GM23248 (cell line): ENCODE data around the gene TIPARP.

Experiments
- EZH2 ChIP-seq: fragments of 200-600 bp; sonication (generic); IDR thresholded peaks from 2 replicates; pipeline ENCODE4 v1.6.1; 2018; ENCODE audit warnings: antibody characterized with exemption, mild to moderate bottlenecking; ENCODE audit not compliant: insufficient read depth, poor library complexity, severe bottlenecking
- EZH2phosphoT487 ChIP-seq: fragments of 200-600 bp; sonication (generic); IDR thresholded peaks from 2 replicates; pipeline ENCODE4 v1.6.1; 2018; ENCODE audit warnings: antibody characterized with exemption, moderate library complexity, mild to moderate bottlenecking, low read depth; ENCODE audit not compliant: insufficient read depth

- TF ChIP-seq EZH2phosphoT487 (no peak), EZH2 (no peak)
Observed at GRCh38 chr3:156670077-156670476, 4.3 kb upstream of the TIPARP start.
